WTC11 (cell line): ENCODE results near the gene FAM193A. TPM values are rescaled to one million over a fixed set of nuclear protein-coding genes. Genes with fewer than 3 reads are reported as not detected.

Source experiments
- ATAC-seq: fragments of 200-7000 bp; cut with Tn5 transposase; 2 replicates; pipeline ENCODE4 v1.10.0; 2021; ENCODE audit warnings: mild to moderate bottlenecking, moderate library complexity
- CTCF ChIA-PET: fragments of 300-600 bp; sonication (Branson Sonifier 250); formaldehyde crosslinking; loops from one replicate; lab custom pipeline; 2021; ENCODE audit warnings: antibody characterized with exemption; lab: Charles Lee
- POLR2A ChIA-PET: fragments of 350-600 bp; sonication (Branson Sonifier 250); formaldehyde crosslinking; loops from one replicate; lab custom pipeline; 2021; ENCODE audit warnings: antibody characterized with exemption; lab: Charles Lee
- DNase-seq: peaks from one replicate; pipeline ENCODE4 v3.0.0; 2021; ENCODE audit warnings: low spot score
- H3K27ac Mint-ChIP-seq: 2 replicates; pipeline ENCODE4 v1.8.0; 2021; ENCODE audit warnings: mixed read lengths
- H3K27me3 Mint-ChIP-seq: 2 replicates; pipeline ENCODE4 v1.8.0; 2021; ENCODE audit warnings: low read depth, mild to moderate bottlenecking, moderate library complexity, mixed read lengths
- H3K36me3 Mint-ChIP-seq: 2 replicates; pipeline ENCODE4 v1.8.0; 2021; ENCODE audit warnings: mixed read lengths
- H3K4me1 Mint-ChIP-seq: 2 replicates; pipeline ENCODE4 v1.8.0; 2022; ENCODE audit warnings: mixed read lengths
- H3K4me3 Mint-ChIP-seq: 2 replicates; pipeline ENCODE4 v1.8.0; 2021; ENCODE audit warnings: mild to moderate bottlenecking, moderate library complexity, mixed read lengths
- H3K9me3 Mint-ChIP-seq: 2 replicates; pipeline ENCODE4 v1.8.0; 2021; ENCODE audit warnings: mixed read lengths
- CBFB ChIP-seq: sonication (generic); formaldehyde crosslinking; IDR thresholded peaks from 2 replicates; pipeline ENCODE4 v1.8.1; 2022; ENCODE audit warnings: mild to moderate bottlenecking, low read depth, missing genetic modification reagents
- ESRRA ChIP-seq: sonication (generic); formaldehyde crosslinking; IDR thresholded peaks from 2 replicates; pipeline ENCODE4 v1.8.1; 2022; ENCODE audit warnings: mild to moderate bottlenecking, missing genetic modification reagents, borderline replicate concordance
- ETV6 ChIP-seq: sonication (generic); formaldehyde crosslinking; IDR thresholded peaks from 2 replicates; pipeline ENCODE4 v1.8.1; 2022; ENCODE audit warnings: mild to moderate bottlenecking, missing genetic modification reagents
- FOXJ3 ChIP-seq: sonication (generic); formaldehyde crosslinking; IDR thresholded peaks from 2 replicates; pipeline ENCODE4 v1.9.0; 2021; ENCODE audit warnings: missing genetic modification reagents, mild to moderate bottlenecking, borderline replicate concordance
- FOXP1 ChIP-seq: sonication (generic); formaldehyde crosslinking; IDR thresholded peaks from 2 replicates; pipeline ENCODE4 v1.8.0; 2022; ENCODE audit warnings: missing genetic modification reagents, mild to moderate bottlenecking, moderate library complexity, borderline replicate concordance
- GTF2I ChIP-seq: fragments of 250-450 bp; sonication (Bioruptor Pico); conservative IDR thresholded peaks from 2 replicates; pipeline ENCODE4 v1.4.0; 2021; ENCODE audit warnings: mild to moderate bottlenecking
- HMGA2 ChIP-seq: fragments of 250-450 bp; sonication (Bioruptor Pico); IDR thresholded peaks from 2 replicates; pipeline ENCODE4 v1.4.0; 2021; ENCODE audit warnings: mild to moderate bottlenecking, moderate library complexity
- MXD4 ChIP-seq: fragments of 250-450 bp; sonication (Bioruptor Pico); IDR thresholded peaks from 2 replicates; pipeline ENCODE4 v1.8.0; 2021; ENCODE audit warnings: mild to moderate bottlenecking, moderate library complexity, borderline replicate concordance
- MYBL2 ChIP-seq: sonication (generic); formaldehyde crosslinking; IDR thresholded peaks from 2 replicates; pipeline ENCODE4 v1.8.1; 2023; ENCODE audit warnings: mild to moderate bottlenecking, moderate library complexity, missing genetic modification reagents
- NFYB ChIP-seq: sonication (generic); formaldehyde crosslinking; conservative IDR thresholded peaks from 2 replicates; pipeline ENCODE4 v1.8.0; 2022; ENCODE audit warnings: low read depth, missing genetic modification reagents
- OVOL2 ChIP-seq: fragments of 250-450 bp; sonication (Bioruptor Pico); IDR thresholded peaks from 2 replicates; pipeline ENCODE4 v1.9.0; 2021; ENCODE audit warnings: mild to moderate bottlenecking, borderline replicate concordance
- SMAD3 ChIP-seq: sonication (generic); formaldehyde crosslinking; IDR thresholded peaks from 2 replicates; pipeline ENCODE4 v1.8.0; 2022; ENCODE audit warnings: missing genetic modification reagents, mild to moderate bottlenecking, borderline replicate concordance
- SOX15 ChIP-seq: fragments of 250-450 bp; sonication (Bioruptor Pico); IDR thresholded peaks from 2 replicates; pipeline ENCODE4 v1.9.0; 2021; ENCODE audit warnings: mild to moderate bottlenecking
- ZNF138 ChIP-seq: sonication (generic); formaldehyde crosslinking; conservative IDR thresholded peaks from 2 replicates; pipeline ENCODE4 v1.8.1; 2022; ENCODE audit warnings: mild to moderate bottlenecking, moderate library complexity, missing genetic modification reagents
- ZNF232 ChIP-seq: sonication (generic); formaldehyde crosslinking; IDR thresholded peaks from 2 replicates; pipeline ENCODE4 v1.8.0; 2022; ENCODE audit warnings: mild to moderate bottlenecking, missing genetic modification reagents
- ZNF317 ChIP-seq: sonication (generic); formaldehyde crosslinking; IDR thresholded peaks from 2 replicates; pipeline ENCODE4 v1.8.1; 2023; ENCODE audit warnings: low read depth, mild to moderate bottlenecking, moderate library complexity, missing genetic modification reagents, borderline replicate concordance
- ZNF671 ChIP-seq: fragments of 250-450 bp; sonication (Bioruptor Pico); IDR thresholded peaks from 2 replicates; pipeline ENCODE4 v1.8.0; 2021; ENCODE audit warnings: mild to moderate bottlenecking
- total RNA-seq: library from RNA; stranded (reverse); gene quantifications from 3 replicates; pipeline ENCODE4 v1.2.3, GENCODE V29; 2021
- TF ChIP-seq, protein P1 (sequence below): sonication (generic); formaldehyde crosslinking; IDR thresholded peaks from 2 replicates; pipeline ENCODE4 v1.8.1; 2023; ENCODE audit warnings: mild to moderate bottlenecking, missing genetic modification reagents, moderate library complexity
- TF ChIP-seq, protein P2 (sequence below): fragments of 250-450 bp; sonication (Bioruptor Pico); IDR thresholded peaks from 2 replicates; pipeline ENCODE4 v1.9.0; 2021; ENCODE audit warnings: mild to moderate bottlenecking
- TF ChIP-seq, protein P3 (sequence below): fragments of 250-450 bp; sonication (Bioruptor Pico); IDR thresholded peaks from 2 replicates; pipeline ENCODE4 v1.9.0; 2021; ENCODE audit warnings: moderate library complexity, mild to moderate bottlenecking, inconsistent platforms, borderline replicate concordance
- TF ChIP-seq, protein P4 (sequence below): sonication (generic); formaldehyde crosslinking; IDR thresholded peaks from 2 replicates; pipeline ENCODE4 v1.8.0; 2023; ENCODE audit warnings: missing genetic modification reagents
- TF ChIP-seq, protein P5 (sequence below): sonication (generic); formaldehyde crosslinking; IDR thresholded peaks from 2 replicates; pipeline ENCODE4 v1.8.0; 2022; ENCODE audit warnings: mild to moderate bottlenecking, missing genetic modification reagents
- TF ChIP-seq, protein P6 (sequence below): sonication (generic); formaldehyde crosslinking; IDR thresholded peaks from 2 replicates; pipeline ENCODE4 v1.8.1; 2022; ENCODE audit warnings: low read depth, missing genetic modification reagents, borderline replicate concordance

The FAM193A gene
- total RNA-seq, 1 experiment from 2014 or later: 28.1 TPM

DNA sequence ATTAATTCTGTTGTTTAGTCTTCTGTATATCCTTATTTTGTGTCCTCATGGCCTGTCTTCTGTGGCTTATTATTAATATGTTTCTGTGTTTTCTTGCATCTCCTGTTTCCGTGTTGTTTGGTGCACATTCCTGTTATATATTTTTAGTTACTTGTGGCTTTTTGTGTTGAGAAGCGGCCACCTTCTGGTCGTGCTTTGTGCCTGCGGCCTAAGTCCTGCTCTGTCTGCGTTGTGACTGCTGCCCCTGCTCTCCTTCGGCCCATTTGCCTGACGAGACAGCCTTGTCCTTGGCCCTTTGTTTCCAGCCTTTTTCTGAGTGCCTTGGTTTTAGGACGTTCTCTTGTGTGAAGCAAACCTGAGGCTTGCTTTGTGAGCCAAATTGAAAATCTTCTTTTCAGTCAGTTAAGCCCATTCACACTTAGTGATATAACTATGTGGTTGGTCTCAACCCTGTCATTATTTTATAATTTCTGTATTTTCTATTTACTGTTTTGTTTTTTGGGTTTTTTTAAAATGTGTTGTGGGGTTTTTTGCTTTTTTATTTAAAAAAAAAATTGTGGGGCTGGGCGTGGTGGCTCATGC is 175.9 kb downstream of the FAM193A start (continued):
- no peak for TF ChIP-seq ZNF317
- no peak for TF ChIP-seq ZNF671
- TF ChIP-seq ETV6: no peak
- no peak for TF ChIP-seq FOXP1
- TF ChIP-seq, all 79 proteins: peak for 0

DNA sequence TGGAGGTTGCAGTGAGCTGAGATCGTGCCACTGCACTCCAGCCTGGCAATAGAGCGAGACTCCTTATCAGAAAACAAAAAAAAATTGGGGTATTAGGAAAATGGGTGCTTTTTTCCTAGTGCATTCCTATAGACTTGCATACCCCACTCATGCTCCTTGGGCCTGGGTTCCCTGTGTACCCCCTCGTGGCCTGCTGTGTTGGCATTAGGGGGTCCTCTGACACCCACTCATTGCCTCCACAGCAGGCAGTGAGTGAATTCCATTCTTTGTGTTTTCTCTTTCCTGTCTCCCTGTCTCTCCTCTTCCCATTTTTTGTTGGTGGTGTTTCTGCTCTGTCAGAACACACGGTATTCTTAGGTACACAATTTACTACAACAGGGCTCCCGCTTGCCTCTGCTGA is 176.9 kb downstream of the FAM193A start:
- peaks cover 22% of the 10 kb centered on the region for H3K36me3 Mint-ChIP-seq
- TF ChIP-seq, protein P1, sequence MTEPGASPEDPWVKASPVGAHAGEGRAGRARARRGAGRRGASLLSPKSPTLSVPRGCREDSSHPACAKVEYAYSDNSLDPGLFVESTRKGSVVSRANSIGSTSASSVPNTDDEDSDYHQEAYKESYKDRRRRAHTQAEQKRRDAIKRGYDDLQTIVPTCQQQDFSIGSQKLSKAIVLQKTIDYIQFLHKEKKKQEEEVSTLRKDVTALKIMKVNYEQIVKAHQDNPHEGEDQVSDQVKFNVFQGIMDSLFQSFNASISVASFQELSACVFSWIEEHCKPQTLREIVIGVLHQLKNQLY (CRISPR knock-in tag): no peak
- TF ChIP-seq, protein P2, sequence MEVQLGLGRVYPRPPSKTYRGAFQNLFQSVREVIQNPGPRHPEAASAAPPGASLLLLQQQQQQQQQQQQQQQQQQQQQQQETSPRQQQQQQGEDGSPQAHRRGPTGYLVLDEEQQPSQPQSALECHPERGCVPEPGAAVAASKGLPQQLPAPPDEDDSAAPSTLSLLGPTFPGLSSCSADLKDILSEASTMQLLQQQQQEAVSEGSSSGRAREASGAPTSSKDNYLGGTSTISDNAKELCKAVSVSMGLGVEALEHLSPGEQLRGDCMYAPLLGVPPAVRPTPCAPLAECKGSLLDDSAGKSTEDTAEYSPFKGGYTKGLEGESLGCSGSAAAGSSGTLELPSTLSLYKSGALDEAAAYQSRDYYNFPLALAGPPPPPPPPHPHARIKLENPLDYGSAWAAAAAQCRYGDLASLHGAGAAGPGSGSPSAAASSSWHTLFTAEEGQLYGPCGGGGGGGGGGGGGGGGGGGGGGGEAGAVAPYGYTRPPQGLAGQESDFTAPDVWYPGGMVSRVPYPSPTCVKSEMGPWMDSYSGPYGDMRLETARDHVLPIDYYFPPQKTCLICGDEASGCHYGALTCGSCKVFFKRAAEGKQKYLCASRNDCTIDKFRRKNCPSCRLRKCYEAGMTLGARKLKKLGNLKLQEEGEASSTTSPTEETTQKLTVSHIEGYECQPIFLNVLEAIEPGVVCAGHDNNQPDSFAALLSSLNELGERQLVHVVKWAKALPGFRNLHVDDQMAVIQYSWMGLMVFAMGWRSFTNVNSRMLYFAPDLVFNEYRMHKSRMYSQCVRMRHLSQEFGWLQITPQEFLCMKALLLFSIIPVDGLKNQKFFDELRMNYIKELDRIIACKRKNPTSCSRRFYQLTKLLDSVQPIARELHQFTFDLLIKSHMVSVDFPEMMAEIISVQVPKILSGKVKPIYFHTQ (CRISPR knock-in tag): no peak
- TF ChIP-seq, protein P3, sequence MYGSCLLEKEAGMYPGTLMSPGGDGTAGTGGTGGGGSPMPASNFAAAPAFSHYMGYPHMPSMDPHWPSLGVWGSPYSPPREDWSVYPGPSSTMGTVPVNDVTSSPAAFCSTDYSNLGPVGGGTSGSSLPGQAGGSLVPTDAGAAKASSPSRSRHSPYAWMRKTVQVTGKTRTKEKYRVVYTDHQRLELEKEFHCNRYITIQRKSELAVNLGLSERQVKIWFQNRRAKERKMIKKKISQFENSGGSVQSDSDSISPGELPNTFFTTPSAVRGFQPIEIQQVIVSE (CRISPR knock-in tag): no peak
- no peak for TF ChIP-seq MXD4
- TF ChIP-seq NFYB (CRISPR knock-in tag): no peak
- TF ChIP-seq ESRRA (CRISPR knock-in tag): no peak
- TF ChIP-seq OVOL2 (CRISPR knock-in tag): no peak
- TF ChIP-seq ZNF232 (CRISPR knock-in tag): no peak
- TF ChIP-seq FOXJ3 (CRISPR knock-in tag): no peak
- TF ChIP-seq SOX15: no peak
- TF ChIP-seq SMAD3: no peak
- TF ChIP-seq, protein P4, sequence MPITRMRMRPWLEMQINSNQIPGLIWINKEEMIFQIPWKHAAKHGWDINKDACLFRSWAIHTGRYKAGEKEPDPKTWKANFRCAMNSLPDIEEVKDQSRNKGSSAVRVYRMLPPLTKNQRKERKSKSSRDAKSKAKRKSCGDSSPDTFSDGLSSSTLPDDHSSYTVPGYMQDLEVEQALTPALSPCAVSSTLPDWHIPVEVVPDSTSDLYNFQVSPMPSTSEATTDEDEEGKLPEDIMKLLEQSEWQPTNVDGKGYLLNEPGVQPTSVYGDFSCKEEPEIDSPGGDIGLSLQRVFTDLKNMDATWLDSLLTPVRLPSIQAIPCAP (CRISPR knock-in tag): no peak
- TF ChIP-seq ZNF138: no peak
- no peak for TF ChIP-seq GTF2I (CRISPR knock-in tag)
- TF ChIP-seq, protein P5, sequence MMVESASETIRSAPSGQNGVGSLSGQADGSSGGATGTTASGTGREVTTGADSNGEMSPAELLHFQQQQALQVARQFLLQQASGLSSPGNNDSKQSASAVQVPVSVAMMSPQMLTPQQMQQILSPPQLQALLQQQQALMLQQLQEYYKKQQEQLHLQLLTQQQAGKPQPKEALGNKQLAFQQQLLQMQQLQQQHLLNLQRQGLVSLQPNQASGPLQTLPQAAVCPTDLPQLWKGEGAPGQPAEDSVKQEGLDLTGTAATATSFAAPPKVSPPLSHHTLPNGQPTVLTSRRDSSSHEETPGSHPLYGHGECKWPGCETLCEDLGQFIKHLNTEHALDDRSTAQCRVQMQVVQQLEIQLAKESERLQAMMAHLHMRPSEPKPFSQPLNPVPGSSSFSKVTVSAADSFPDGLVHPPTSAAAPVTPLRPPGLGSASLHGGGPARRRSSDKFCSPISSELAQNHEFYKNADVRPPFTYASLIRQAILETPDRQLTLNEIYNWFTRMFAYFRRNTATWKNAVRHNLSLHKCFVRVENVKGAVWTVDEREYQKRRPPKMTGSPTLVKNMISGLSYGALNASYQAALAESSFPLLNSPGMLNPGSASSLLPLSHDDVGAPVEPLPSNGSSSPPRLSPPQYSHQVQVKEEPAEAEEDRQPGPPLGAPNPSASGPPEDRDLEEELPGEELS: no peak
- TF ChIP-seq CBFB (CRISPR knock-in tag): no peak
- no peak for TF ChIP-seq FOXP1
- TF ChIP-seq MYBL2 (CRISPR knock-in tag): no peak
- TF ChIP-seq, protein P6, sequence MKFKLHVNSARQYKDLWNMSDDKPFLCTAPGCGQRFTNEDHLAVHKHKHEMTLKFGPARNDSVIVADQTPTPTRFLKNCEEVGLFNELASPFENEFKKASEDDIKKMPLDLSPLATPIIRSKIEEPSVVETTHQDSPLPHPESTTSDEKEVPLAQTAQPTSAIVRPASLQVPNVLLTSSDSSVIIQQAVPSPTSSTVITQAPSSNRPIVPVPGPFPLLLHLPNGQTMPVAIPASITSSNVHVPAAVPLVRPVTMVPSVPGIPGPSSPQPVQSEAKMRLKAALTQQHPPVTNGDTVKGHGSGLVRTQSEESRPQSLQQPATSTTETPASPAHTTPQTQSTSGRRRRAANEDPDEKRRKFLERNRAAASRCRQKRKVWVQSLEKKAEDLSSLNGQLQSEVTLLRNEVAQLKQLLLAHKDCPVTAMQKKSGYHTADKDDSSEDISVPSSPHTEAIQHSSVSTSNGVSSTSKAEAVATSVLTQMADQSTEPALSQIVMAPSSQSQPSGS (CRISPR knock-in tag): no peak
- TF ChIP-seq HMGA2 (CRISPR knock-in tag): no peak
- ATAC-seq (no peak), DNase-seq (no peak)
- ChIA-PET CTCF (no interaction called here), POLR2A (no interaction called here)
- H3K9me3 Mint-ChIP-seq: no peaks in the 10 kb centered on the region
- no peak overlapping the region for H3K4me3 Mint-ChIP-seq
- H3K4me1 Mint-ChIP-seq: no peaks in the 10 kb centered on the region
- H3K27me3 Mint-ChIP-seq: no peaks in the 10 kb centered on the region
- peak overlapping the region; percentile 41; the same call in 1 of the 2 replicates for H3K27ac Mint-ChIP-seq
